GM12864 (cell line): ENCODE data around the gene DOCK3.
"Not testable (repeated sequence)": the region's sequence is repeated elsewhere in the genome, so short reads cannot be mapped to it uniquely, and the experiment has no call there.

ENCODE experiments used
- DNase-seq: peaks from one replicate; pipeline ENCODE4 v3.0.0-alpha.2; 2011; ENCODE audit warnings: low read depth
- H3K4me3 ChIP-seq: 2 replicates; pipeline ENCODE4 v1.5.1; 2011; ENCODE audit warnings: mild to moderate bottlenecking, low read depth, low read length, control low read depth
- CTCF ChIP-seq: IDR thresholded peaks from 2 replicates; pipeline ENCODE4 v1.5.1; 2011; ENCODE audit warnings: low read depth, mild to moderate bottlenecking, moderate library complexity, low read length, control low read depth, inconsistent platforms; ENCODE audit errors: missing control alignments

DOCK3 gene

DNA sequence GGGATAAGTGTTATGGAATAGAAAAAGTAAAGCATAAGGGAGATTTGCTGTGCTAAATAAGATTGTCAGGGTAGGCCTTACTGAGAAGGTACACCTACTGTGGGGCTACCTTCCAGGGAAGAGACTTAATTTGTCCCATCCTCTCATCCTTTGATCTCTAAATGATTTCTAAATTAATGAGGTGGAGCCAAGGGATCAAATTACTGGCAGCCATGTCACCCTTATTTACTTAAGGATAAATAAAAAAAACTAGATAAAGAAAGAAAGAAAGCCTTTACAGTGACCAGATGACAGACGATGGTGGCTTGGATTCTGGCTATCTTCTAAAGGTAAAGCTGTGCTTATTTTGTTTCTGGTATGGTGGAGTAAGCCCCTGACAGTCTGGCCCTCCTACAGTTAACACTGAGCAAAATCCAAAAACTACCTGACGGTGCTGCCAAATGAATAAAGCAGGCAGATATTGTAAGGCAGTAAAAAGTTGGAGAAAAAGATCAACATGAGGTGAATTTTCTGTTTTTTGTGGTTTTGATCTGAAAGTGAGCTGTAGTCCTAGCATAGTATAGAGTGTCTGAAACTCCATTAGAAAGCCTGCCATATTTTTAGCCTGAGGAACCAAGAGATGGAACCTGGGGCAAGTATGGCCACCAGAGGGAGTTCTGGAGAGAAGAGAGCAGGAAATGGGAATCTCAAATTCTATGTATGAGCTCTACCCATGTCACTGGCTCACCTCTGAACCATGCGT is 425.2 kb downstream of the DOCK3 start:
- no peak for DNase-seq
- TF ChIP-seq CTCF = peak; percentile 65
- no peak overlapping the region for H3K4me3 ChIP-seq

GRCh38 chr3:51100536-51100851 is 425.8 kb downstream of the DOCK3 start:
- no peak overlapping the region for H3K4me3 ChIP-seq
- no peak for DNase-seq
- no peak for TF ChIP-seq CTCF

DNA sequence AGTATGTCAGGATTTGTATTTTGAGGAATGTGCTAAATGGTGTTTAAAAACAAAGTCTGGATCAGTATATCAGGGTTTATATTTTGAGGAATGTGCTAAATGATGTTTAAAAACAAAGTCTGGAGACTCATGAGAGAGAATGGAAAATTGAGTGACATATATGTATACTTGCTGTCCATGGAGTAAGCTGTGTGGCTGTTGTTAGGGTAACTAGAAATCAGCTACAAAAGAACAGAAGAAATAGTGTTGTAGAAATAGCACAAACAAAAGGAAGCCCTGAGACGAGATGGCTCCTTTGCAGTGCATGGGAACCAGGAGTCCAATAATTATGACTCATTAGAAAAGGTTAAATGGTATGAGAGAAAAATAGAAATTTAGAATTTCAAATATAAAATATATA is 427.7 kb downstream of the DOCK3 start:
- DNase-seq = no peak
- no peak overlapping the region for H3K4me3 ChIP-seq
- TF ChIP-seq CTCF = no peak

GRCh38 chr3:51106242-51106876 is 431.6 kb downstream of the DOCK3 start:
- H3K4me3 ChIP-seq = no peak overlapping the region
- no peak for TF ChIP-seq CTCF
- no peak for DNase-seq

- DNase-seq = no peak
- no peak for TF ChIP-seq CTCF
- H3K4me3 ChIP-seq = no peak overlapping the region
Observed at GRCh38 chr3:51110586-51110985, 435.9 kb downstream of the DOCK3 start.

- TF ChIP-seq CTCF = no peak
- H3K4me3 ChIP-seq = no peak overlapping the region
- no peak for DNase-seq
Observed at GRCh38 chr3:51122944-51123343, 448.2 kb downstream of the DOCK3 start.

DNA sequence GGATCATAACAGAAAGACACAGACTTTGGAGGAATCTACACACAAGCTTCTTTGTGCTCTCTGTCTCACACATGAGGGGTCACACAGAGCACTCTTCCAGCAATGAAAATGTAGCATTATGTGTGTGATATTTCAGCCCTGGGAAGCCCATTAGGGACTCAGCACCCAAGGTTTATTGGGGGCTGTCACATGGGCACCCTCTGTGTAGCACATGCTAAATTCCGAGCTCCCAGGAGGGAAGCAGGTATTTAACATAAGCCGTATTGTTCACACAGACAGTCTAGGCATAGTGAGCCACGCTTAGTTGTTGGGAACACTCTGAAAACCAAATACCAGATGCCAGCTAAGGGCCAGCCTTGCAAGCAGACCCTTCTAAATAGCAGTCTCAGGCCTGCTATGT is 448.8 kb downstream of the DOCK3 start:
- DNase-seq = no peak
- no peak overlapping the region for H3K4me3 ChIP-seq
- TF ChIP-seq CTCF = no peak

DNA sequence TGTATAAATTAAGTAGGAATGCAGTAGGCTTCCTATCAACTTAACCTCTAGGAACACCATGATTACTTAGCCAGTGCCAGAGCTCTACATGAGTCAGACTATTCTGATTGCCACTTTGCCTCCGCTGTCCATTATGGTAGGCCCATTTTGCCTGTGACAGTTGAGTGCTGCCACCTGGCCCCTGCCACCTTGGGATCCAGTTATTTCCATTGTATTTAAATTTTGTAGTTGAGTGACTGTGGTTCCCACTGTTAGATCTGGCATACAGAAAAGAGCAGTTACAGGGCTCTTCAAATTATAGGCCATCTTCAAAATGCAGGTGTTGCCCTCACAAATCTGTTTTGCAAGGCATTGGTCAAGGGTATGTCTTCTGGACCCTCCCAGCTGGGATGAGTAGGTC is 456.9 kb downstream of the DOCK3 start:
- not testable (repeated sequence) for H3K4me3 ChIP-seq, DNase-seq
